Skeletal muscle satellite cell (primary cell): Measurements from ENCODE around the gene RTBDN.

ENCODE experiments used
- H3K27me3 ChIP-seq: 2 replicates; pipeline ENCODE4 v1.7.0; 2013; ENCODE audit warnings: low read length; ENCODE audit not compliant: control insufficient read depth, insufficient read depth
- H3K36me3 ChIP-seq: 2 replicates; pipeline ENCODE4 v1.7.0; 2013; ENCODE audit warnings: mild to moderate bottlenecking, control low read depth, low read length; ENCODE audit not compliant: insufficient read depth
- H3K4me1 ChIP-seq: 2 replicates; pipeline ENCODE4 v1.7.0; 2013; ENCODE audit warnings: low read length; ENCODE audit not compliant: control insufficient read depth, insufficient read depth
- H3K4me2 ChIP-seq: 2 replicates; pipeline ENCODE4 v1.7.0; 2013; ENCODE audit warnings: mild to moderate bottlenecking, low read length
- H3K4me3 ChIP-seq: 2 replicates; pipeline ENCODE4 v1.7.0; 2013; ENCODE audit warnings: low read length
- H3K9ac ChIP-seq: 2 replicates; pipeline ENCODE4 v1.7.0; 2013; ENCODE audit warnings: mild to moderate bottlenecking, low read depth, low read length, moderate library complexity
- H3K9me3 ChIP-seq: replicated peaks from 2 replicates; pipeline ENCODE4 v1.7.0; 2013; ENCODE audit warnings: mild to moderate bottlenecking, control low read depth, low read length

RTBDN gene

GRCh38 chr19:12867120-12868099 lies 33.0 kb upstream of the RTBDN start:
- H3K4me1 ChIP-seq, result no peaks in the 10 kb centered on the region
- H3K9me3 ChIP-seq, result no peaks in the 10 kb centered on the region
- peak overlapping the region; percentile 63 for H3K4me3 ChIP-seq
- H3K9ac ChIP-seq, result no peak overlapping the region
- peaks cover 8% of the 10 kb centered on the region for H3K27me3 ChIP-seq
- H3K4me2 ChIP-seq, result peak overlapping the region; percentile 77
- H3K36me3 ChIP-seq, result no peaks in the 10 kb centered on the region

DNA sequence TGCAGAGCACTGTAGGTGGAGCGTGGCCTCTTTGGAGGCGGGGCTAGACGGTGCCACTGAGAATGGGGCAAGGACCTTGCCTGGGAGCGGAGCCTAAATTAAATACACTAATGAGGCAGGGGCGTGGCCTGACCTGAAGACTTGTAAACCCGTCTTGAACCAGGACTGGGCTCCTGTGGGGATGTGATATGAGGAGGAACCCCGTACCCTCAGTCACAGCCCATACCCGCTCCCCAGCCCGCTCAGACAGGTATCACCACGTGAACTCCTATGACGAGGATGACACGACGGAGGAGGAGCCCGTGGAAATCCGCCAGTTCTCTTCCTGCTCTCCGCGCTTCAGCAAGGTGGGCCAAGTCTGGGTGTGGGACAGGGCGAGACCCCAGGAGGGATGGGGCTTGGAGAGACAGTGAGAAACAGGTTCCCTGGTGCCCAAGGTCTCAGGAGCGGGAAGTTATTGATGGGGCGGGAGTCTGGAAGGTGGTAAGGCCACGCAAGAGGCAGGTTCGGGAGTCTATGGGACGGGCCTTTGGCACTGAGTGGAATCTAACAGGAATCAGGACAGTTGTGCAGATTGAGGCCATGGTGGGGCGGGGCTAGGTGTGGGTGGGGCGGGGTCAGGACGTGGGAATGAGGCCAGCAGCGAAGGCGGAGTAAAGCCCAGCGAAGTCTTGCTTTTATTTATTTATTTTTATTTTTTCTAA lies 32.2 kb upstream of the RTBDN start:
- Histone ChIP-seq H3K4me3 (no peak overlapping the region), H3K4me2 (no peak overlapping the region), H3K9ac (no peak overlapping the region), H3K9me3 (no peaks in the 10 kb centered on the region), H3K4me1 (no peaks in the 10 kb centered on the region), H3K36me3 (no peaks in the 10 kb centered on the region), H3K27me3 (peaks cover 12% of the 10 kb centered on the region)

- Histone ChIP-seq H3K27me3 (peaks cover 12% of the 10 kb centered on the region), H3K4me3 (no peak overlapping the region), H3K4me2 (no peak overlapping the region), H3K4me1 (no peaks in the 10 kb centered on the region), H3K9ac (no peak overlapping the region), H3K36me3 (no peaks in the 10 kb centered on the region), H3K9me3 (no peaks in the 10 kb centered on the region)
Measured at GRCh38 chr19:12865746-12866415, 31.5 kb upstream of the RTBDN start.

DNA sequence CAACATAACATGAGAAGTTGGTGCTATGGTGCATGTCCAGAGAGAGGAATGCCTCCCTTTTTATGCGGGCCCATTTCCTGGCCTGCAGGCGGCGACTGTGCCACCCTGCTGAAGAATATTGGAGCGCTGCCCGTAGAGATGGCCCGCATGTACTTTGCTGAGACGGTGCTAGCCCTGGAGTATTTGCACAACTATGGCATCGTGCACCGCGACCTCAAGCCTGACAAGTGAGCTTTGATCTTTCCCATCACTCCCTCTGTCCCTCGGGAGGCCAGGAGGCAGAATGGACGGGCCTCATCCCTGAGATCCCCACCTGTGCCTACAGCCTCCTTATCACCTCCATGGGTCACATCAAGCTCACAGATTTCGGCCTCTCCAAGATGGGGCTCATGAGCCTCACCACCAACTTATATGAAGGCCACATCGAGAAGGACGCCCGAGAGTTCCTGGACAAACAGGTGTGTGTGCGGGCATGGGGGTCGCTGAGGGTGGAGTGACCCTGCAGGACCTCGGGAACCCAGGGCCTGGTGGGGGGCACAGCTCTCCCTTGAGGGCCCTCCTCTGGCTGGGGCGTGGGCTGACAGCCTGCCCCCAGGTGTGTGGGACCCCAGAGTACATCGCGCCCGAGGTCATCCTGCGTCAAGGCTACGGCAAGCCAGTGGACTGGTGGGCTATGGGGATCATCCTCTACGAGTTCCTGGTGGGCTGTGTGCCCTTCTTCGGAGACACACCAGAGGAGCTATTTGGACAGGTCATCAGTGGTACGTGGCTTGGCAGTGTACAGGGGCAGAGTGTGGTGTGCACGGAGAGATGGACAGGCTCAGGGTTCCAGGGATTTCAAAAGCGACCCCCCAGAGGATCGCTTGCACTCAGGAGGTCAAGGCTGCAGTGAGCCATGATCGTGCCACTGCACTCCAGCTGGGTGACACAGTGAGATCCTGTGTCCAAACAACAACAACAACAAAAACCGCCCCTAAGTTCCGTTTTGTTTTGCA lies 30.6 kb upstream of the RTBDN start:
- Histone ChIP-seq H3K4me3 (no peak overlapping the region), H3K27me3 (peaks cover 12% of the 10 kb centered on the region), H3K36me3 (no peaks in the 10 kb centered on the region), H3K4me2 (no peak overlapping the region), H3K9ac (no peak overlapping the region), H3K4me1 (no peaks in the 10 kb centered on the region), H3K9me3 (no peaks in the 10 kb centered on the region)

DNA sequence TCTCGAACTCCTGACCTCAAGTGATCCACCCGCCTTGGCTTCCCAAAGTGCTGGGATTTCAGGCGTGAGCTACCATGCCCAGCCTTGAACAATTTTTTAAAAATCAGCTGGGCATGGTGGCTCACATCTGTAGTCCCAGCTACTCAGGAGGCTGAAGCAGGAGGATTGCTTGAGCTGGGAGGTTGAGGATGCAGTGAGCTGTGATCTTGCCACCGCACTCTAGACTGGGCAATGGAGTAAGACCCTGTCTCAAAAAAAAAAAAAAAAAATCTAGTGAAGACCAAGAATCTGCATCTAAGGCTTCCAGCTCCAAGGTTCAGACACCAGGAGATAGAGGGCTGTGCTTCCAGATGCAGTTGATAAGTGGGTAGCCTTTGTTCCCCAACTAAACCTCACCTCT lies 29.8 kb upstream of the RTBDN start:
- no peaks in the 10 kb centered on the region for H3K36me3 ChIP-seq
- H3K27me3 ChIP-seq, result peaks cover 12% of the 10 kb centered on the region
- no peak overlapping the region for H3K4me2 ChIP-seq
- H3K9me3 ChIP-seq, result no peaks in the 10 kb centered on the region
- H3K9ac ChIP-seq, result no peak overlapping the region
- no peaks in the 10 kb centered on the region for H3K4me1 ChIP-seq
- H3K4me3 ChIP-seq, result no peak overlapping the region

- no peaks in the 10 kb centered on the region for H3K9me3 ChIP-seq
- no peaks in the 10 kb centered on the region for H3K36me3 ChIP-seq
- H3K4me1 ChIP-seq, result no peaks in the 10 kb centered on the region
- no peak overlapping the region for H3K4me3 ChIP-seq
- no peak overlapping the region for H3K9ac ChIP-seq
- peaks cover 12% of the 10 kb centered on the region for H3K27me3 ChIP-seq
- no peak overlapping the region for H3K4me2 ChIP-seq
Measured at GRCh38 chr19:12859546-12859945, 25.2 kb upstream of the RTBDN start.

GRCh38 chr19:12858041-12858928 lies 23.9 kb upstream of the RTBDN start:
- Histone ChIP-seq H3K4me2 (no peak overlapping the region), H3K9ac (no peak overlapping the region), H3K4me1 (no peaks in the 10 kb centered on the region), H3K9me3 (no peaks in the 10 kb centered on the region), H3K36me3 (no peaks in the 10 kb centered on the region), H3K4me3 (no peak overlapping the region), H3K27me3 (peaks cover 12% of the 10 kb centered on the region)

DNA sequence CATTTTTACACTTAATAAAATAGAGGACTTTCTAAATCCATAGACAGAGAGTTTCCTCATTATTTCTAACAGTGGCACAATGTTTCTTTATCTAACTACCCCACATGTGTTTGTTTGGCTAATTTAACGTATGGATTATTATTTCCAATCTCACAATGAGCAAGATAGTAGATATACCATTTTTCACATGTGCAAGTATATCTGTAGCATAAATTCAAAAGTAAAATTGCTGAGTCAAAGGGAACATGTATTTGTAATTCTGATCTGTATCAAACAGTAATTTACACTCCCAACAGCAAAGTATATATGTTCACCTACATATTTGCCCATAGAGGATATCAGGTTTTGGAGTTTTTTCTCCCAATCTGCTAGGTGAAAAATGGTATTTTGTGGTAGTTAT lies 22.3 kb upstream of the RTBDN start:
- no peaks in the 10 kb centered on the region for H3K36me3 ChIP-seq
- peaks cover 3% of the 10 kb centered on the region for H3K27me3 ChIP-seq
- H3K9me3 ChIP-seq, result no peaks in the 10 kb centered on the region
- H3K4me3 ChIP-seq, result no peak overlapping the region
- no peak overlapping the region for H3K9ac ChIP-seq
- no peak overlapping the region for H3K4me2 ChIP-seq
- no peaks in the 10 kb centered on the region for H3K4me1 ChIP-seq

DNA sequence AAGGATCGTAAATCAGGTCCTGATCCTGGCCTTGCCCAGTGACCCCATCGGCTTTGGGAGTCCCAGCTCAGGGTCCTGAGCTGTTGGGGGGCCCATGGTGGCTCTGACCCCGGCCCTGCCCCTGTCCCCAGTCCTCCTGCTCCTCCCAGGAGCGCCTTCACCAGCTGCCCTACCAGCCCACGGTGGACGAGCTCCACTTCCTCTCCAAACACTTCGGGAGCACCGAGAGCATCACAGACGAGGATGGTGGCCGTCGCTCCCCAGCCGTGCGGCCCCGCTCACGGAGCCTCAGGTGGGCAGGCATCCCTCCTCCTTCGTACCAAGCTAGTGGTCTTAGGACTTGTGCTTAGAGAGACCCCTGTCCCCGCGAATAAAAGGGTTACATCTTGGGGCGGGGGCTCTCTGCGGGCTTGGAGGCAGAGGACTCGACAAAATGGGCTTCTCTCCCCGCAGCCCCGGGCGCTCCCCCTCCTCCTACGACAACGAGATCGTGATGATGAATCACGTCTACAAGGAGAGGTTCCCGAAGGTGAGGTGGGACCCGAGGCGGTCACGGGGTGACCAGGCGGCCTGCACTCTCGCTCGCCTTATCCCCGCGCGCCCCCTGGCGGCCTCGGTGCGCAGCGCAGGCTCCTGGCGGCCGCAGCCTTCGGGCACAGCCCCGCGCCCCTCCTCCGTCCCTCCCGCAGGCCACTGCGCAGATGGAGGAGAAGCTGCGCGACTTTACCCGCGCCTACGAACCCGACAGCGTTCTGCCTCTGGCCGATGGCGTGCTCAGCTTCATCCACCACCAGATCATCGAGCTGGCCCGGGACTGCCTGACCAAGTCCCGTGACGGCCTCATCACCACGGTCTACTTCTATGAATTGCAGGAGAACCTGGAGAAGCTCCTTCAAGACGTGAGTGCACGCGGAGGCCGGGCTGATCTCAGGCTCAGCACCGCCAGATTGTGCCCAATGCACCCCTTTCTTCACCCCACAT lies 13.1 kb upstream of the RTBDN start:
- H3K27me3 ChIP-seq, result peaks cover 30% of the 10 kb centered on the region
- no peaks in the 10 kb centered on the region for H3K36me3 ChIP-seq
- H3K9ac ChIP-seq, result peak overlapping the region; percentile 38
- peak overlapping the region; percentile 97 for H3K4me2 ChIP-seq
- H3K9me3 ChIP-seq, result no peaks in the 10 kb centered on the region
- peak overlapping the region; percentile 67 for H3K4me3 ChIP-seq
- peaks cover 7% of the 10 kb centered on the region for H3K4me1 ChIP-seq
